CD4-positive, alpha-beta memory T cell (primary cell): ENCODE results near the gene UBE2F. TPM values are rescaled to one million over a fixed set of nuclear protein-coding genes. Genes with fewer than 3 reads are reported as not detected.
A peak's percentile ranks its signal among the peaks of the same experiment; 100 is the strongest.

ENCODE experiments used
- CTCF ChIA-PET: fragments of 350-600 bp; sonication (Branson Sonifier 250); formaldehyde crosslinking; loops from one replicate; lab custom pipeline; 2021; ENCODE audit warnings: inconsistent platforms; ENCODE audit not compliant: partially characterized antibody; lab: Charles Lee
- POLR2A ChIA-PET: fragments of 350-600 bp; sonication (Branson Sonifier 250); formaldehyde crosslinking; loops from one replicate; lab custom pipeline; 2021; ENCODE audit not compliant: partially characterized antibody; lab: Charles Lee
- DNase-seq, 5 donors: peaks; one replicate each; pipeline versions ENCODE4 v3.0.0 to v3.0.0-alpha.2; 2020 to 2022; ENCODE audit warnings: mixed read lengths in 1 of 5
- H3K27ac ChIP-seq: one replicate; pipeline ENCODE4 v1.7.0; 2013; ENCODE audit warnings: low read depth, low read length
- H3K27me3 ChIP-seq: 2 replicates; pipeline ENCODE4 v1.7.0; 2013; ENCODE audit warnings: mild to moderate bottlenecking, low read length, moderate library complexity; ENCODE audit not compliant: insufficient read depth
- H3K36me3 ChIP-seq: 2 replicates; pipeline ENCODE4 v1.7.0; 2013; ENCODE audit warnings: mild to moderate bottlenecking, low read length, moderate library complexity; ENCODE audit not compliant: insufficient read depth
- H3K4me1 ChIP-seq: 2 replicates; pipeline ENCODE4 v1.7.0; 2013; ENCODE audit warnings: mild to moderate bottlenecking, low read length, moderate library complexity; ENCODE audit not compliant: insufficient read depth
- H3K4me3 ChIP-seq, 2 donors: one replicate each; pipeline ENCODE4 v1.7.0; 2013; ENCODE audit warnings: low read length in 2 of 2, mild to moderate bottlenecking in 1 of 2
- H3K9me3 ChIP-seq, 2 donors: one replicate each; pipeline ENCODE4 v1.7.0; 2013; ENCODE audit warnings: low read length in 2 of 2, control low read depth in 1 of 2; ENCODE audit not compliant: control insufficient read depth in 1 of 2
- H3K27ac Mint-ChIP-seq, 7 donors: one replicate each; pipeline ENCODE4 v1.8.0; 2020 to 2021; ENCODE audit warnings: mixed read lengths in 7 of 7, mild to moderate bottlenecking in 6 of 7, inconsistent platforms in 3 of 7, moderate library complexity in 3 of 7
- H3K27me3 Mint-ChIP-seq, 2 donors: one replicate each; pipeline ENCODE4 v1.8.0; 2020 to 2021; ENCODE audit warnings: mixed read lengths in 2 of 2
- H3K36me3 Mint-ChIP-seq, 2 donors: one replicate each; pipeline ENCODE4 v1.8.0; 2020 to 2021; ENCODE audit warnings: mixed read lengths in 2 of 2, inconsistent platforms in 1 of 2, mild to moderate bottlenecking in 1 of 2
- H3K4me1 Mint-ChIP-seq, 4 donors: one replicate each; pipeline ENCODE4 v1.8.0; 2020 to 2021; ENCODE audit warnings: mixed read lengths in 4 of 4, mild to moderate bottlenecking in 1 of 4
- H3K4me3 Mint-ChIP-seq, 8 donors: one replicate each; pipeline ENCODE4 v1.8.0; 2020 to 2021; ENCODE audit warnings: mixed read lengths in 8 of 8, mild to moderate bottlenecking in 7 of 8, moderate library complexity in 6 of 8, inconsistent platforms in 3 of 8
- H3K9me3 Mint-ChIP-seq, 8 donors: one replicate each; pipeline ENCODE4 v1.8.0; 2020 to 2021; ENCODE audit warnings: mixed read lengths in 8 of 8, mild to moderate bottlenecking in 5 of 8, inconsistent platforms in 3 of 8, moderate library complexity in 1 of 8
- intact Hi-C: fragments of 100-400 bp; cut with micrococcal nuclease; formaldehyde crosslinking; loops from one replicate; pipeline ENCODE4 v1.15.1; 2023
- polyA plus RNA-seq, 2 donors: library from polyadenylated mRNA; unstranded; fragments of 300-500 nt; fragmentation: Illumina TruSeq; gene quantifications; one replicate each; pipeline ENCODE4 v1.2.3, GENCODE V29; 2021
- total RNA-seq, 2 experiments: library from RNA; stranded (reverse); gene quantifications; one replicate each; pipeline ENCODE4 v1.2.3, GENCODE V29; 2021

Gene UBE2F
- total and polyA plus RNA-seq, 4 experiments from 2014 or later: 35.7 to 116 (median 60.9) TPM

DNA sequence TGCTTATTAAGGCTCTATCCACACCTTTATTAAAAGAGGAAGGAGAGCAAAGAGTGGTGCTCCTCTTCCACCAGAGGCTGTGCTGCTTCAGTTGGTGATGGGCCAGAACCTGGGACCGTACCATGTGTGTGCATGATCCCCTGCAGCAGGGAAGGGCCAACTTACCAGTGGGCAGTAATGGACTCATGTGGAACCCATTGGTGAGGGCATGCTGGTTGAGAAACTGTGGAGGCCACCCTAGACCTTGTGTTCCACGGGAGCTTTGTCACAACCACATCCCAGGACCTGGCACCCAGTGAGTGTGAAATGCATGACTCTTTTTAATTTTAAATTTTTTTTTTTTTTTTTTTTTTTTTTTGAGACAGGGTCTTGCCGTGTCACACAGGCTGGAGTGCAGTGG lies 5.4 kb downstream of the UBE2F start:
- Histone ChIP-seq H3K36me3 (peaks cover 20% of the 10 kb centered on the region), H3K9me3 (no peaks in the 10 kb centered on the region), H3K4me1 (peaks cover 35% of the 10 kb centered on the region), H3K27ac (no peak overlapping the region), H3K27me3 (no peaks in the 10 kb centered on the region), H3K4me3 (no peak overlapping the region)
- no peaks in the 10 kb centered on the region for H3K27me3 Mint-ChIP-seq
- CTCF ChIA-PET: interaction anchor here (1.9 kb wide), 1 partner anchor 49 kb away, joined by 8 read pairs; no protein-coding TSS in a partner anchor
- peaks cover 21 to 33% of the 10 kb centered on the region in 2 donors for H3K36me3 Mint-ChIP-seq
- H3K9me3 Mint-ChIP-seq: no peaks in the 10 kb centered on the region
- intact Hi-C loops: no loop called here
- peaks cover 36 to 69% (median 54%) of the 10 kb centered on the region in 4 donors for H3K4me1 Mint-ChIP-seq
- DNase-seq: no peak
- POLR2A ChIA-PET: no interaction called here
- H3K4me3 Mint-ChIP-seq: no peak overlapping the region
- no peak overlapping the region for H3K27ac Mint-ChIP-seq

DNA sequence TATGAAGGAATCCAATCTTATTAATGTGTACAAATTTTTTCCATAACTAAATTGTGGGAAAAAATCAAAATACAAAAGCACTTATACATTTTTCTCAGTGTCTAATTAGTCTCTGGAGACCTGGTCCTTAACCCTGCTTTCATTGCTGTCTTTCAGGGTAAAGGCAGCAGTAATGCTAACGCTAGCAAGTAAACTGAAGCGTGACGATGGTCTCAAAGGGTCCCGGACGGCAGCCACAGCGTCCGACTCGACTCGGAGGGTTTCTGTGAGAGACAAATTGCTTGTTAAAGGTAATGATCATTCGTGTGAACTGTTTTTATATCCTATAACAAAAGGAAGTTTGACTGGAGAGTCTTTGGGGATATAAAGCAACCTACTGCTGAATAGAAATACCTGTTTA lies 6.1 kb downstream of the UBE2F start:
- H3K27ac ChIP-seq: no peak overlapping the region
- Mint-ChIP-seq H3K4me1 (peaks cover 37 to 70% (median 56%) of the 10 kb centered on the region in 4 donors), H3K27me3 (no peaks in the 10 kb centered on the region), H3K9me3 (no peaks in the 10 kb centered on the region), H3K27ac (peak overlapping the region in 1 of 7 donors; percentile 6), H3K36me3 (peaks cover 26 to 34% of the 10 kb centered on the region in 2 donors), H3K4me3 (no peak overlapping the region)
- ChIA-PET POLR2A (no interaction called here), CTCF (interaction anchor here (1.9 kb wide), 1 partner anchor 50 kb away, joined by 8 read pairs; no protein-coding TSS in a partner anchor)
- H3K27me3 ChIP-seq: no peaks in the 10 kb centered on the region
- peaks cover 38% of the 10 kb centered on the region for H3K4me1 ChIP-seq
- no peak overlapping the region for H3K4me3 ChIP-seq
- H3K36me3 ChIP-seq: peaks cover 23% of the 10 kb centered on the region
- intact Hi-C loops: no loop called here
- DNase-seq: no peak
- H3K9me3 ChIP-seq: no peaks in the 10 kb centered on the region

DNA sequence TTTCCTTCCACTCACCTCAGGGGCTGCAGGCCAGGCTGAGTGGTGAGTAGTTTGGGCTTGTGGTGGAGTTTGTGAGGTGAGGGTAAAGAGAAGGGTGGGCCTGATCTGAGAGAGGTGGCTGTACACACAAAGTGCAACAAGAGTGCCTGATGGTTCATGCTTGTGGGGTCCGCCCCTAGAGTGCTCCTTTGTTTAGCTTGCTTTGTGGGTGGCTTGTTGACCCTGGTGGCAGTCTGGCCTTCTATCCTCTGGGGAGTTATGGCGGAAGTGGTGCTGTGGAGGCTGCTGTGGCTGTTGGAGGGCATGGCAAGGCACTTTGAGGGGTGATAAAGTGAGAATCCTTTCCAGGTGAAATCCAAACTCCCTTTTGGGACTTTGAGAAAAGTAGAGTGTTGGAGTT lies 10.6 kb downstream of the UBE2F start:
- peak overlapping the region in 3 of 7 donors; percentile 17 to 85 (median 58) for H3K27ac Mint-ChIP-seq
- DNase-seq: no peak
- H3K4me1 ChIP-seq: peaks cover 35% of the 10 kb centered on the region
- H3K27me3 ChIP-seq: no peaks in the 10 kb centered on the region
- H3K4me1 Mint-ChIP-seq: peaks cover 30 to 67% (median 53%) of the 10 kb centered on the region in 4 donors
- ChIA-PET POLR2A (no interaction called here), CTCF (no interaction called here)
- H3K36me3 ChIP-seq: peaks cover 23% of the 10 kb centered on the region
- H3K9me3 ChIP-seq: no peaks in the 10 kb centered on the region
- H3K4me3 Mint-ChIP-seq: peak overlapping the region in 1 of 8 donors; percentile 10
- no peak overlapping the region for H3K4me3 ChIP-seq
- no peaks in the 10 kb centered on the region for H3K9me3 Mint-ChIP-seq
- intact Hi-C loops: no loop called here
- no peaks in the 10 kb centered on the region for H3K27me3 Mint-ChIP-seq
- H3K36me3 Mint-ChIP-seq: peaks cover 35 to 47% of the 10 kb centered on the region in 2 donors
- H3K27ac ChIP-seq: no peak overlapping the region

DNA sequence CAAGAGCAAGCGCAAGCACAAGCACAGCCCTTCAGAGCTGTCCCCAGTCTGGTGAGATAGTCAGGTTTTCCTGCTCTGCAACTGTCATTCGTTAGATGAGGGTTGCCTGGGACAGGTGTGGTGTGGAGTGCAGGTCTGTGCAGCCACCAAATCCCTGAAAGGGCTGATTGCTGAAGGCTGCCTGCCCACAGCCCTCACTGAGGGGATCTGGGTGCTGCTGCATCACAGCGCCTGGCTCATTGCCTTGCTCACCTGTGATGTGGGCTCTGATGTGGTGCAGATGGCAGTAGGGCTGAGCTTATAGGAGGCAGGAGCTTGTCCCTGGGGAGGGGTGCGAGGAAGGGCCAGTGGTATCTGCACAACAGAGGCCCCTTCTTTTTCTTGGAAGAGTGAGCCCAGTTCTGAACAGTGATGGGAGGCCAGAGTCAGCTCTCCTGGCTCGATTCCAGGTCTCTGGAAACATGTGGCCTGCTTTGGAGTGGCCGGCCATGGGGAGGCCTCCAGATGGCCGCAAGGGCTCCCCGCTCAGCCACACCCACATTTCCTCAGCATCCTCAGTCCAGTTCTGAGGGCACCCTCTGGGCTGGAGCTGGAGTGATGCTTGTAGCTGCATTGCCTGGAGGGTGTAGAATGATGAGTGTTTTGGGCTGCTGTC lies 11.4 kb downstream of the UBE2F start:
- peaks cover 20% of the 10 kb centered on the region for H3K36me3 ChIP-seq
- H3K36me3 Mint-ChIP-seq: peaks cover 32 to 45% of the 10 kb centered on the region in 2 donors
- ChIA-PET POLR2A (interaction anchor here (0.7 kb wide), 1 partner anchor 54 kb away, joined by 3 read pairs; no protein-coding TSS in a partner anchor), CTCF (interaction anchor here (1.1 to 2.8 kb wide), 2 partner anchors 9 to 286 kb away, joined by 3 to 9 read pairs; no protein-coding TSS in a partner anchor)
- peak overlapping the region in 2 of 7 donors; percentile 22 to 75 for H3K27ac Mint-ChIP-seq
- peaks cover 32 to 72% (median 54%) of the 10 kb centered on the region in 4 donors for H3K4me1 Mint-ChIP-seq
- intact Hi-C loops: no loop called here
- no peak overlapping the region for H3K4me3 ChIP-seq
- peak overlapping the region in 3 of 8 donors; percentile 21 to 59 (median 48) for H3K4me3 Mint-ChIP-seq
- H3K27ac ChIP-seq: no peak overlapping the region
- H3K9me3 ChIP-seq: no peaks in the 10 kb centered on the region
- peaks cover 36% of the 10 kb centered on the region for H3K4me1 ChIP-seq
- H3K27me3 ChIP-seq: no peaks in the 10 kb centered on the region
- no peak for DNase-seq
- H3K27me3 Mint-ChIP-seq: no peaks in the 10 kb centered on the region
- H3K9me3 Mint-ChIP-seq: no peaks in the 10 kb centered on the region

DNA sequence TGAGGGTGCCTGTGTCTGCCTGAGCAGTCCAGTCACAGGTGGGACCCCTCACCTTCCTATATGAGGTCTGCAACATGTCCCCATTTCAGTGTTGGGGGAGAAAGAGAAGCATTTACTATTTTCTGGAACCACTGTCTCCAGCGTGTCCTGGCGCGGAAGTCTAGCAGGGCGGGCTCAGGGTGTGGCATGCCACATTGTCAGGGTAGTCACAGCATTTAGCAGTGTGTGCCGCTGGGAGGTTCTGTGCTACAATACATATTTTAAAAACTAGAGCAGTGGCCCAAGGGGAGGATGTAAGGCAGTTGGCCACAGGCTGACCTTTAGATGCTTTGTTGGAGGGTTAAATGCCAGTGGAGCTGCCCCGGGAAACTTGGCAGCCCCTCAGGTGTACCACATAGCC lies 12.5 kb downstream of the UBE2F start:
- POLR2A ChIA-PET: no interaction called here
- Histone ChIP-seq H3K27me3 (no peaks in the 10 kb centered on the region), H3K36me3 (peaks cover 15% of the 10 kb centered on the region), H3K4me1 (peaks cover 47% of the 10 kb centered on the region), H3K27ac (no peak overlapping the region), H3K9me3 (no peaks in the 10 kb centered on the region), H3K4me3 (no peak overlapping the region)
- Mint-ChIP-seq H3K4me1 (peaks cover 36 to 79% (median 62%) of the 10 kb centered on the region in 4 donors), H3K27ac (peak overlapping the region in 3 of 7 donors; percentile 47 to 57 (median 51)), H3K36me3 (peaks cover 30 to 47% of the 10 kb centered on the region in 2 donors), H3K4me3 (peak overlapping the region in 3 of 8 donors; percentile 43 to 52 (median 46)), H3K9me3 (no peaks in the 10 kb centered on the region), H3K27me3 (no peaks in the 10 kb centered on the region)
- CTCF ChIA-PET: interaction anchor here (1.1 to 2.8 kb wide), 3 partner anchors 9 to 284 kb away, joined by 3 to 9 read pairs (median 7); no protein-coding TSS in a partner anchor
- no peak for DNase-seq
- intact Hi-C loops: no loop called here

DNA sequence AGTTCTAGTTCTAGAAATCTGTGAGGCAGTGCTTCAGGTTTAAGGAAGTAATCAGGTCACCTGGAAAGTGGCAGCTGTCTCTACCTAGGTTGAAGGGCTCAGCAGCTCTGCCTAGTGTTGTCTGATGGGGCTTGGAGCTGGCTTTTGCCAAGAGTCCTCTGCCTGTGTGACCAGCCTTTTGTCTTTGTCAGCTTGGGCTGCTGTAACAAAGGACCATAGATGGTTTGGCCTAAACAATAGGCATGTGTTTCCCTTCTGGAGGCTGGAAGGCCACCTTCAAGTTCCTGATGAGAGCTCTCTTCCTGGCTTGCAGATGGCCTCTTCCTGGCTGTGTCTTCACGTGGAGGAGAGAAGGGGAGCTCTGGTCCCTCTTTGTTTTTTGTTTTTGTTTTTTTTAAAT lies 13.3 kb downstream of the UBE2F start:
- peak overlapping the region in 3 of 8 donors; percentile 29 to 77 (median 65) for H3K4me3 Mint-ChIP-seq
- no peaks in the 10 kb centered on the region for H3K9me3 Mint-ChIP-seq
- H3K27me3 Mint-ChIP-seq: no peaks in the 10 kb centered on the region
- Histone ChIP-seq H3K9me3 (no peaks in the 10 kb centered on the region), H3K4me1 (peaks cover 48% of the 10 kb centered on the region), H3K4me3 (no peak overlapping the region), H3K27me3 (no peaks in the 10 kb centered on the region), H3K36me3 (peaks cover 15% of the 10 kb centered on the region), H3K27ac (no peak overlapping the region)
- peaks cover 39 to 87% (median 65%) of the 10 kb centered on the region in 4 donors for H3K4me1 Mint-ChIP-seq
- POLR2A ChIA-PET: interaction anchor here (1.3 kb wide), 1 partner anchor 12 kb away, joined by 4 read pairs; no protein-coding TSS in a partner anchor
- no peak for DNase-seq
- peaks cover 32 to 49% of the 10 kb centered on the region in 2 donors for H3K36me3 Mint-ChIP-seq
- peak overlapping the region in 4 of 7 donors; percentile 9 to 84 (median 54) for H3K27ac Mint-ChIP-seq
- CTCF ChIA-PET: interaction anchor here (0.8 to 2.8 kb wide), 4 partner anchors 10 to 284 kb away, joined by 3 to 9 read pairs (median 6); no protein-coding TSS in a partner anchor
- intact Hi-C loops: no loop called here

DNA sequence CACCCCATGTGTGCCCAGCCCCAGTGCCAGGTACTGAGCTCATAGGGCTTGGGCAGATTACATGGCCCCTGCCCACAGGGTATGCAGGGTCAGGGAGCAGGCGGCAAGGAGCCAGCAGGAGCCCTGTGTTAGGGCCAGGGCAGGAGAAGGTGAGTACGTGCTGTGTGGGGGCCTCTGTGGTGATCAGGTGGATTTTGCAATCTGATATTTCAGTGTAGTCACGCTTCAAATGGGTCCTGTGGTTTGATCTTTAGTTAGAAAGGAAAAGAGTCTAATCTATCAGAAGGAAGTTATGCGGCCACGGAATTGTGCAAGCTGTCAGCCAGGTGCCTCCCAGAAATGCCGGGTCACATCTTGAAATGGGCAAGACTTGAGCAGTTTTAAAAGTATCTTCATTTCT lies 13.9 kb downstream of the UBE2F start:
- no peaks in the 10 kb centered on the region for H3K27me3 Mint-ChIP-seq
- no peak for DNase-seq
- no peaks in the 10 kb centered on the region for H3K9me3 ChIP-seq
- CTCF ChIA-PET: interaction anchor here (0.8 to 2.8 kb wide), 5 partner anchors 11 to 283 kb away, joined by 3 to 9 read pairs (median 4); no protein-coding TSS in a partner anchor
- peaks cover 29 to 46% of the 10 kb centered on the region in 2 donors for H3K36me3 Mint-ChIP-seq
- peak overlapping the region in 6 of 7 donors; percentile 51 to 92 (median 70) for H3K27ac Mint-ChIP-seq
- H3K4me3 Mint-ChIP-seq: peak overlapping the region in 5 of 8 donors; percentile 27 to 77 (median 50)
- H3K36me3 ChIP-seq: peaks cover 9% of the 10 kb centered on the region
- intact Hi-C loops: no loop called here
- H3K4me1 Mint-ChIP-seq: peaks cover 43 to 92% (median 71%) of the 10 kb centered on the region in 4 donors
- no peak overlapping the region for H3K27ac ChIP-seq
- H3K27me3 ChIP-seq: no peaks in the 10 kb centered on the region
- POLR2A ChIA-PET: interaction anchor here (1.3 kb wide), 1 partner anchor 13 kb away, joined by 4 read pairs; no protein-coding TSS in a partner anchor
- H3K4me1 ChIP-seq: peaks cover 48% of the 10 kb centered on the region
- H3K4me3 ChIP-seq: no peak overlapping the region
- no peaks in the 10 kb centered on the region for H3K9me3 Mint-ChIP-seq
